Inferior parietal cortex (tissue), 1 donor: ENCODE measurements around the gene CILP2.

Experiments used
- DNase-seq: peaks from one replicate; pipeline ENCODE4 v3.0.0-alpha.2; 2016; ENCODE audit errors: extremely low spot score

The CILP2 gene

GRCh38 chr19:19567391-19567790 lies 29.3 kb downstream of the CILP2 start:
- DNase-seq: no peak

- no peak for DNase-seq
Measured at GRCh38 chr19:19568802-19569756, 31.0 kb downstream of the CILP2 start.

- DNase-seq: no peak
Measured at GRCh38 chr19:19570571-19570970, 32.5 kb downstream of the CILP2 start.

- no peak for DNase-seq
Measured at GRCh38 chr19:19571071-19571786, 33.2 kb downstream of the CILP2 start.

- DNase-seq: no peak
Measured at GRCh38 chr19:19575411-19575810, 37.3 kb downstream of the CILP2 start.

GRCh38 chr19:19578252-19578651 lies 40.2 kb downstream of the CILP2 start:
- DNase-seq: no peak

GRCh38 chr19:19579533-19580361 lies 41.7 kb downstream of the CILP2 start:
- DNase-seq: no peak

GRCh38 chr19:19580418-19580817 lies 42.4 kb downstream of the CILP2 start:
- DNase-seq: no peak

GRCh38 chr19:19581391-19581790 lies 43.3 kb downstream of the CILP2 start:
- no peak for DNase-seq

- DNase-seq: no peak
Measured at GRCh38 chr19:19582471-19582870, 44.4 kb downstream of the CILP2 start.

- no peak for DNase-seq
Measured at GRCh38 chr19:19584356-19584755, 46.3 kb downstream of the CILP2 start.

GRCh38 chr19:19587771-19588170 lies 49.7 kb downstream of the CILP2 start:
- DNase-seq: no peak

GRCh38 chr19:19588546-19588945 lies 50.5 kb downstream of the CILP2 start:
- DNase-seq: no peak

GRCh38 chr19:19591133-19591825 lies 53.2 kb downstream of the CILP2 start:
- no peak for DNase-seq

GRCh38 chr19:19592690-19593089 lies 54.6 kb downstream of the CILP2 start:
- no peak for DNase-seq

GRCh38 chr19:19594381-19594780 lies 56.3 kb downstream of the CILP2 start:
- DNase-seq: no peak

GRCh38 chr19:19595171-19595701 lies 57.2 kb downstream of the CILP2 start:
- no peak for DNase-seq
